ENCODE measurements around the gene PFDN5.

The PFDN5 gene

GRCh38 chr12:53295070-53295890, at the start of gene PFDN5:
Gene PFDN5, plus strand, starts transcription at chr12:53295542. Its CDS starts 26 bp downstream, at chr12:53295568.
- DNase-seq, result peak; percentile 74

GRCh38 chr12:53251477-53252348, 43.6 kb upstream of the PFDN5 start:
- DNase-seq, result peak; percentile 49

GRCh38 chr12:53252349-53252916, 42.9 kb upstream of the PFDN5 start:
- DNase-seq, result no peak

GRCh38 chr12:53253298-53253697, 42.0 kb upstream of the PFDN5 start:
- DNase-seq, result no peak

DNA sequence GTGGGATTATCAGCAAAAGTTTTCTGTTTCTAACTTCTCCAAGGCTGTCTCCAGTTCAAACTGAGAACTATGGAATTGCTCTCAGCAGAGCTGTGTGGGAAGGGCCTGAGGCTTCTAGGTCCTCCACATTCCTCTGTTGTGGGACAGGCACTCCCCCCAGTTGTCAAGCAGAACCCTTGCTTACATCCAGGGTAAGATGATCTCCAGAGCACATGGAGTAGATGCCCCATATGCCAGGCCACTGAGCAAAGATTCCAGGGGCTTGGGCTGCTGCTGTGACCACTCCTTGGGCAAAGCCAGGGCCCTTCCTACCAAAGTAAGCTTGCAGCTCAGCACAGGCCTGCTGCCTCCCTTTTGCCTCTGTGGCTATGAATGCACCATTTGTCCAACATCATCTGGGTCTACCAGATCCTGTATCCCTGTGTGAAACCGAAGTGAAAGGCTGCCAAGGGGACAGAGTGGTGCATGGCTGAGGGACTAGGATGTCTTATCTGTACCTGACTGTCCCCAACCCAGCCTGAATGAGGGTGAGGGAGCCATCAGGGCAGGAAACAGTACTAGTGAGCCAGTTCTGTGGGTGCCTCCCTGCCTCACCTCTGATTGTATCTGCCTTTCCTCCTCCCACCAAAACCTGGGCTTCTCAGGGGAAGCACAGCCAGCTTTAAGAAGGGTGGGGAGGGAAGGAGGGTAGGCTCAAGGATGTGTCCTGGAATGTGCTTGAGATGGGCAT, 40.4 kb upstream of the PFDN5 start:
- DNase-seq, result no peak

DNA sequence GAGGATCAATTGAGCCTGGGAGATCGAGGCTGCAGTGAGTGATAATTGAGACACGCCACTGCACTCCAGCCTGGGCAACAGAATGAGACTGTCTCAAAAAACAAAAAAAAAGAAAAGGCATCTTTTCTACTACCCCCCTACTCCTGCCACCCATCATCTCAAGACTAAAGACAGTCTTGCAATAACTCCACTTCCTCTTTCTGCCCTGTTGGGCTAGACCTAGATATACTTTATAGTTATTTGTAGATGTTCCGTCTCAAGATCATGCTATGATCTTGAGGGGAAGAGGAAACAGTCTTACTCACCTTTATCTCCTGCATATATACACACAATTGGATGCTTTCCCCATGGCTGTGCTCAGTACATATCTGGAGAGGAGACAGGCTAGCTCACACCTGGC, 39.3 kb upstream of the PFDN5 start:
- no peak for DNase-seq

GRCh38 chr12:53258541-53259539, 36.5 kb upstream of the PFDN5 start:
- no peak for DNase-seq

DNA sequence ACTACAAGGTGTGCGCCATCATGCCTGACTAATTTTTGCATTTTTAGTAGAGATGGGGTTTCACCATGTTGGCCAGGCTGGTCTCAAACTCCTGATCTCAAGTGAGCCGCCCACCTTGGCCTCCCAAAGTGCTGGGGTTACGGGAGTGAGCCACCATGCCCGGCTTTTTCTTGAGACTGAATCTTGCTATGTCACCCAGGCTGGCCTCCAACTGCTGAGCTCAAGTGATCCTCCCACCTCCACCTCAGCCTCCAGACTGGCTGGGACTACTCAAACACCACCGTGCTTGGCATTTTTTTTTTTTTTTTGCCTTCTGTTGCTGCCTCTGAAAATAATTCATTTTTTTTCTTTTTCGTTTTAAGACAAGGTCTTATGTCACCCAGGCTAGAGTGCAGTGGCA, 35.5 kb upstream of the PFDN5 start:
- no peak for DNase-seq

- DNase-seq, result no peak
Observed at GRCh38 chr12:53265783-53266182, 29.6 kb upstream of the PFDN5 start.

DNA sequence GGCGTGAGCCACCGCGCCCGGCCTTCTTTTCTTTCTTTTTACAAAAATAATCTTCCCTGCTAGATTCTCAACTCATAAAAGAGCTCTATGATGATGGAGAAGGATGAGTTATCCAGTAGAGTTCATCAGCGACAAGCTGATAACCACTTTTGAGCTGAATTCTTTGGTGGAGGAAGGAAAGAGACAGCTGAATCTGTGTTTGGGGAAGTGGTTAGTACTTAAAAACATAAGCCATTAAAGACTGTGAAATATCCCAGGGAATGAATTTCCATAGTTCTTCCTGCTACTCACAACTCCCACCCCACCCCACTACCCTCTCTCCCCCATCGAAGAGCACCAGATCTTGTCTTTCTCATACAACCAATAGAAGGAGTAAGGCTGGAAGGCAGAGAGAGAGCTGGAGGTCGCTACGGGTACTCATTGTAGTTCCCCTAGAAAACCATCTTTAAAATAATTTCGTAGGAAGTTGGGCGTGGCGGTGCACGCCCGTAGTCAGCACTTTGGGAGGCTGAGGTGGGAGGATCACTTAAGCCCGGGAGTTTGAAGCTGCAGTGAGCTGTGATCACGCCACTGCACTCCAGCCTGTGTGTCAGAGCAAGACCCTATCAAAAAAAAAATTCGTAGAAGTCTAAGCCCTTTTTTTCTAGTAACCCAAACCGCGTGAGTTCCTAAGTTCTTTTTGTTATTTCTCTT, 27.9 kb upstream of the PFDN5 start:
- DNase-seq, result no peak

DNA sequence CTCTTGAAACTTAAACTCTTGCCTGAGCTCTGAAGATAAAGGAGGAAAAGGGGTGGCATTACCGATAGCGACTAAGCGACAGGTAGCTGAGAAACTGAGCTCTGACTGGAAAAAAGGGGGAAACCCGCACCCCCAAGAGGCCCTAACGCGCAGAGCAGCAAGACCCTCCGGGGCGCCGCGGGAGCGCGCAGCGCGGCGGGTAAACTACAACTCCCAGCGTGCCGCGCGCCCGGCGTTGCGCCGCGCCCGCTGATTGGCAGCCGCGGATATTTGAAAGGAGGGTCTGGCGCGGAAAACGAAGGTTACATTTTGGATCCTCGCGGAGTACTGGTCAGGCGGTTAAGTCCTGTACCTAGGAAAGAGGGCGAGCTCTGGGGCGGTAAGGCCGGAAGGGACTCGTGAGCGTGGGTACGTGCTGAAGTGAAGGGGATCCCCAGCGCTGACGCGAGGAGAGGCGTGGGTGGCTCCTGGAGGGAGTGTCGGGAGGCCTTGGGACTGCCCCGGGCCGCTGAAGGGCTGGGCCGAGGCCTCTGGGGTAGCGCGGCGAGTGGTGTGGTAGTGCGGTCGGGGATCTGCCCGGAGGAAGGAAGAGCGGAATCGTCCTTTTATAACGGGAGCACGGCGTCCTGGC, 27.2 kb upstream of the PFDN5 start, which contains the start of gene ESPL1:
Gene ESPL1, plus strand, starts transcription at position 301 of the 631 bp plus-strand sequence. CDS start 468 bp downstream, outside the sequence.
- peak; percentile 69 for DNase-seq

- no peak for DNase-seq
Observed at GRCh38 chr12:53268630-53269562, 26.4 kb upstream of the PFDN5 start.

DNA sequence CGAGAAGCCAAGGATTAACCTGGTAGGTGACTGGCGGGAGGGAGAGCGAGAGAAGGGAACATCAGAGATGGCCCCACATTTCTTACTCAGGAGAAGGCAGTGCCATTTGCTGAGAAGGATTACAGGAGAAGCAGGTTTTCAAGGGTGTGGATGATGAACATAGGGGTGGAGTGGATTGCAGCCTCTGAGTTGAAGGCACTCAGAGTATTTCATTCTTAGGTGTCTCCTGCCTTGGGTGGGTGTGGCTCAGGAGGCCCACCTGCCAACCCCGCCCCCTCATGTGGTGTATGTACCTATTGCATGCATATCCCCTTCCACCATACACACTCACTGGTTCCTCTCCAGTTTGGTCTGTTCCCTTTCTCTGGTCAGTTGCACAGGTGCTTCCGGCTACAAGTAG, 20.9 kb upstream of the PFDN5 start:
- DNase-seq, result no peak

- no peak for DNase-seq
Observed at GRCh38 chr12:53276511-53276910, 18.8 kb upstream of the PFDN5 start.

DNA sequence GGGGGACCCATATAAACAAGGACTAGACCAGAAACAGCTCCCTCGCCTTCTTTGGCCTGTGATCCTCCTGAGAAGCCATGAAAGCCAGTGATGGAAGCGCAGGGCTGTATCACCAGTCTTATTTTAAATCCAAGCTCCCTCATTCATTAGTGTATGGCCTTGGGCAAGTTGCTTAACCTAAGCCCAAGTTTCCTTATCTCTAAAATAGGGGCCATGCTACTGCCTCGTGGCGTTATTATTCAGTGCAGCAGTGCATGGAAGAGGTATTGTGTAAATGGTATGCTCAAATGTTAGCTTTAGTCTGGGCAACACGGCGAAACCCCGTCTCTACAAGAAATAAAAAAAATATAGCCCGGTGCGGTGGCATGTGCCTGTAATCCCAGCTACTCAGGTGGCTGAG, 17.4 kb upstream of the PFDN5 start:
- DNase-seq, result no peak

DNA sequence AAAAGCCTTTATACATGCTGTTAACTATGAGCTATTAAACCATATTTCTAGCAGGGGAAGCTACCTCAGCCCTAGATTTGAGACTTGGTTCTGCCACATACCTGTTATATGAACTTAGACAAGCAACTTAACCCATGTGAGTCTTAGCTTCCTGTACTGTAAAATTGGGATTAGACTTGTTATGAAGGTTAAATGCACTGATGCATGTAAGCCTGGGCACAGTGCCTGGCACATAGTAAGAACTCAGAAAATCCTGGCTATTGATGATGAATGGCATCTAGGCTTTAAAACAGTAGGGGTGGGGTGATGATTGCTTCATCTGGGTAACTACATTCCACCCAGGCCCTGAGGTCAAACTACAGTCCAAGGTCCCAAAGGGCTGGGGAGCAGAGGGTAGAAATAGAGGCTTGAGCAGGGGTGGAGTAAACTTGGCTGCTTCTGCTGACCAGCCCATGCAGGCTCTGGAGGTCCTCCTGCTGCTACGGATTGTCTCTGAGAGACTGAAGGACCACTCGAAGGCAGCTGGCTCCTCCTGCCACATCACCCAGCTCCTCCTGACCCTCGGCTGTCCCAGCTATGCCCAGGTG, 16.0 kb upstream of the PFDN5 start:
- DNase-seq, result no peak

- DNase-seq, result no peak
Observed at GRCh38 chr12:53279888-53280498, 15.3 kb upstream of the PFDN5 start.

DNA sequence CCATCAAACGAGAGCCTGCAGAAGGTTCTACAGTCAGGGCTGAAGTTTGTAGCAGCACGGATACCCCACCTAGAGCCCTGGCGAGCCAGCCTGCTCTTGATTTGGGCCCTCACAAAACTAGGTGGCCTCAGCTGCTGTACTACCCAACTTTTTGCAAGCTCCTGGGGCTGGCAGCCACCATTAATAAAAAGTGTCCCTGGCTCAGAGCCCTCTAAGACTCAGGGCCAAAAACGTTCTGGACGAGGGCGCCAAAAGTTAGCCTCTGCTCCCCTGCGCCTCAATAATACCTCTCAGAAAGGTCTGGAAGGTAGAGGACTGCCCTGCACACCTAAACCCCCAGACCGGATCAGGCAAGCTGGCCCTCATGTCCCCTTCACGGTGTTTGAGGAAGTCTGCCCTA, 8.9 kb upstream of the PFDN5 start:
- DNase-seq, result no peak
